HEK293 (cell line): Measurements from ENCODE around the gene PANK2.

Experiments
- KLF7 ChIP-seq: fragments of 450-650 bp; formaldehyde crosslinking; IDR thresholded peaks from 2 replicates; pipeline ENCODE4 v1.5.1; 2016; ENCODE audit warnings: missing biosample characterization, missing genetic modification characterization, borderline replicate concordance
- KLF8 ChIP-seq: fragments of 450-650 bp; formaldehyde crosslinking; IDR thresholded peaks from 2 replicates; pipeline ENCODE4 v1.5.1; 2016; ENCODE audit warnings: missing biosample characterization, missing genetic modification characterization
- OVOL3 ChIP-seq: fragments of 450-650 bp; formaldehyde crosslinking; IDR thresholded peaks from 2 replicates; pipeline ENCODE4 v1.5.1; 2016; ENCODE audit warnings: missing biosample characterization, missing genetic modification characterization
- SCRT2 ChIP-seq: fragments of 450-650 bp; formaldehyde crosslinking; IDR thresholded peaks from 2 replicates; pipeline ENCODE4 v1.5.1; 2016; ENCODE audit warnings: missing biosample characterization, missing genetic modification characterization
- SP7 ChIP-seq: fragments of 450-650 bp; formaldehyde crosslinking; IDR thresholded peaks from 2 replicates; pipeline ENCODE4 v1.5.1; 2016; ENCODE audit warnings: missing biosample characterization, missing genetic modification characterization
- YY2 ChIP-seq: fragments of 450-650 bp; formaldehyde crosslinking; IDR thresholded peaks from 2 replicates; pipeline ENCODE4 v1.5.1; 2016; ENCODE audit warnings: missing biosample characterization, missing genetic modification characterization
- ZNF16 ChIP-seq: fragments of 450-650 bp; formaldehyde crosslinking; IDR thresholded peaks from 2 replicates; pipeline ENCODE4 v1.5.1; 2016; ENCODE audit warnings: low read depth, missing biosample characterization, missing genetic modification characterization
- ZNF2 ChIP-seq: fragments of 450-650 bp; formaldehyde crosslinking; IDR thresholded peaks from 2 replicates; pipeline ENCODE4 v1.5.1; 2016; ENCODE audit warnings: missing biosample characterization, missing genetic modification characterization
- ZNF274 ChIP-seq, 2 experiments: fragments of 200-500 bp in 1 of 2; fragments of 450-650 bp in 1 of 2; sonication (Bioruptor generic) in 1 of 2; formaldehyde crosslinking in 1 of 2; IDR thresholded peaks; 2 replicates each; pipeline versions ENCODE4 v1.5.1 to v1.6.1; 2014 to 2016; ENCODE audit warnings: borderline replicate concordance in 1 of 2, inconsistent platforms in 1 of 2, low read length in 1 of 2, missing biosample characterization in 1 of 2, missing genetic modification characterization in 1 of 2
- ZNF426 ChIP-seq: fragments of 450-650 bp; formaldehyde crosslinking; IDR thresholded peaks from 2 replicates; pipeline ENCODE4 v1.5.1; 2017; ENCODE audit warnings: missing biosample characterization, missing genetic modification characterization, mild to moderate bottlenecking, inconsistent platforms, moderate library complexity
- ZNF548 ChIP-seq: fragments of 450-650 bp; formaldehyde crosslinking; IDR thresholded peaks from 2 replicates; pipeline ENCODE4 v1.5.1; 2016; ENCODE audit warnings: missing biosample characterization, missing genetic modification characterization
- ZNF571 ChIP-seq: fragments of 450-650 bp; formaldehyde crosslinking; IDR thresholded peaks from 2 replicates; pipeline ENCODE4 v1.5.0; 2017; ENCODE audit warnings: missing biosample characterization, missing genetic modification characterization
- ZSCAN16 ChIP-seq: fragments of 450-650 bp; formaldehyde crosslinking; IDR thresholded peaks from 2 replicates; pipeline ENCODE4 v1.5.1; 2016; ENCODE audit warnings: missing biosample characterization, missing genetic modification characterization
- ZXDB ChIP-seq: fragments of 450-650 bp; formaldehyde crosslinking; IDR thresholded peaks from 2 replicates; pipeline ENCODE4 v1.5.1; 2016; ENCODE audit warnings: missing biosample characterization, missing genetic modification characterization
- TF ChIP-seq, protein P1 (sequence below): fragments of 450-650 bp; formaldehyde crosslinking; IDR thresholded peaks from 2 replicates; pipeline ENCODE4 v1.5.1; 2016; ENCODE audit warnings: missing biosample characterization, missing genetic modification characterization
- TF ChIP-seq, protein P2 (sequence below): fragments of 450-650 bp; formaldehyde crosslinking; IDR thresholded peaks from 2 replicates; pipeline ENCODE4 v1.5.1; 2016; ENCODE audit warnings: missing biosample characterization, missing genetic modification characterization
- TF ChIP-seq, protein P3 (sequence below): fragments of 450-650 bp; formaldehyde crosslinking; IDR thresholded peaks from 2 replicates; pipeline ENCODE4 v1.5.1; 2016; ENCODE audit warnings: missing biosample characterization, missing genetic modification characterization, low read depth
- TF ChIP-seq, protein P4 (sequence below): fragments of 450-650 bp; formaldehyde crosslinking; IDR thresholded peaks from 2 replicates; pipeline ENCODE4 v1.5.1; 2017; ENCODE audit warnings: missing biosample characterization, missing genetic modification characterization
- TF ChIP-seq, protein P5 (sequence below): fragments of 450-650 bp; formaldehyde crosslinking; conservative IDR thresholded peaks from 2 replicates; pipeline ENCODE4 v1.5.1; 2016; ENCODE audit warnings: low read depth, missing biosample characterization, missing genetic modification characterization
- TF ChIP-seq, protein P6 (sequence below): fragments of 450-650 bp; IDR thresholded peaks from 2 replicates; pipeline ENCODE4 v1.5.1; 2018; ENCODE audit warnings: missing biosample characterization, missing genetic modification characterization

The PANK2 gene

DNA sequence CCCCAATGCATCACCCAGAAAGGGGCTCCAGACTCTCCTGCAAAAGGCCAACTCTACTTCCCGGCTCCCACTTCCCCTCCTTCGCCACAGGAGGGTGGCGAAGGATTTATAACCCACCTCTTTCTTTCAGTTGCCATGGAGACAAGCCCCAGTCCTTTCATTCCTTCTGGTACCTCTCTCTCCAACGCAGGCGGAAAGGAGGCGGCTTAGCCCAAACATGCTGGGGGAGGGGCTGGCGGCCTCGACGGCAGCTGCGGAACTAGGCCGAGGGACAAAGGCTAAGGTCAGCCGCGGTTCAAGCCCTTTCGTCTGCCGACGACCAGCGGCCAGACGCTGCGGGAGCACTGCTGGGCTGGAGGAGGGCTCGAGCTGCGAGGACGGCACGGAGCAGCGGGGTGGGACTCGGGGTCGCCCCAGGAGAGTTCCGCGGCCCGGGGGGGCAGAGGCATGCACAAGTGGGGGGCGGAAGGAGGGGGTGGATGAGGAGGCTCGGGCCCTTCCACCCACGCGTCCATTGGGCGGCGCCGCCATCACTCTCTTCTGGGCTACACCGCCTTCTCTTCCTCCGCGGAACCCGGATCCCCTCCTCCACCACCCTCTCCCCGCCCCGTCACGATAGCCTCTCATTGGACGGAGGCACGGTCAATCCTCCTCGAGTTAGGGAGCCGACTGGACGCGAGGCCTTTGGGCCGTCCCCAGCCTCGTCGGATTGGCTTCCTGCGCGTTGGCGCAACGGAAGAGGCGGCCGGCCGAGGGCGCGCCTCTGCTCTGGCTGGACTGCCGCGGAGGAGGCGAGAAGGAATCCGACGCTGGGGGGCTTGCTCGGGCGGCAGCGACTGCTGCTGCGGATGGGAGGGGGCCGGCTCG lies at the start of gene PANK2 (continued):
- TF ChIP-seq, protein P1, sequence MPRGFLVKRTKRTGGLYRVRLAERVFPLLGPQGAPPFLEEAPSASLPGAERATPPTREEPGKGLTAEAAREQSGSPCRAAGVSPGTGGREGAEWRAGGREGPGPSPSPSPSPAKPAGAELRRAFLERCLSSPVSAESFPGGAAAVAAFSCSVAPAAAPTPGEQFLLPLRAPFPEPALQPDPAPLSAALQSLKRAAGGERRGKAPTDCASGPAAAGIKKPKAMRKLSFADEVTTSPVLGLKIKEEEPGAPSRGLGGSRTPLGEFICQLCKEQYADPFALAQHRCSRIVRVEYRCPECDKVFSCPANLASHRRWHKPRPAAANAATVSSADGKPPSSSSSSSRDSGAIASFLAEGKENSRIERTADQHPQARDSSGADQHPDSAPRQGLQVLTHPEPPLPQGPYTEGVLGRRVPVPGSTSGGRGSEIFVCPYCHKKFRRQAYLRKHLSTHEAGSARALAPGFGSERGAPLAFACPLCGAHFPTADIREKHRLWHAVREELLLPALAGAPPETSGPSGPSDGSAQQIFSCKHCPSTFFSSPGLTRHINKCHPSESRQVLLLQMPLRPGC (tag by site-specific recombination) = peak; percentile 76; the same call in 1 of the 2 replicates
- TF ChIP-seq, protein P2, sequence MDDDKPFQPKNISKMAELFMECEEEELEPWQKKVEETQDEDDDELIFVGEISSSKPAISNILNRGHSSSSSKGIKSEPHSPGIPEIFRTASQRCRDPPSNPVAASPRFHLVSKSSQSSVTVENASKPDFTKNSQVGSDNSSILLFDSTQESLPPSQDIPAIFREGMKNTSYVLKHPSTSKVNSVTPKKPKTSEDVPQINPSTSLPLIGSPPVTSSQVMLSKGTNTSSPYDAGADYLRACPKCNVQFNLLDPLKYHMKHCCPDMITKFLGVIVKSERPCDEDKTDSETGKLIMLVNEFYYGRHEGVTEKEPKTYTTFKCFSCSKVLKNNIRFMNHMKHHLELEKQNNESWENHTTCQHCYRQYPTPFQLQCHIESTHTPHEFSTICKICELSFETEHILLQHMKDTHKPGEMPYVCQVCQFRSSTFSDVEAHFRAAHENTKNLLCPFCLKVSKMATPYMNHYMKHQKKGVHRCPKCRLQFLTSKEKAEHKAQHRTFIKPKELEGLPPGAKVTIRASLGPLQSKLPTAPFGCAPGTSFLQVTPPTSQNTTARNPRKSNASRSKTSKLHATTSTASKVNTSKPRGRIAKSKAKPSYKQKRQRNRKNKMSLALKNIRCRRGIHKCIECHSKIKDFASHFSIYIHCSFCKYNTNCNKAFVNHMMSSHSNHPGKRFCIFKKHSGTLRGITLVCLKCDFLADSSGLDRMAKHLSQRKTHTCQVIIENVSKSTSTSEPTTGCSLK (tag by site-specific recombination) = no peak
- TF ChIP-seq ZSCAN16 (tag by site-specific recombination) = peak; percentile 70; the same call in 1 of the 2 replicates
- TF ChIP-seq ZNF548 (tag by site-specific recombination) = no peak
- TF ChIP-seq ZNF274 (IDR thresholded peaks at IDR 0.05; ENCODE audit: low read length) = no peak
- no peak for TF ChIP-seq ZNF274 (tag by site-specific recombination; IDR thresholded peaks at IDR 0.05; ENCODE audit: borderline replicate concordance)
- TF ChIP-seq KLF7 (tag by site-specific recombination) = peak; percentile 76; the same call in 1 of the 2 replicates
- peak; percentile 97 for TF ChIP-seq ZXDB (tag by site-specific recombination)
- TF ChIP-seq, protein P3, sequence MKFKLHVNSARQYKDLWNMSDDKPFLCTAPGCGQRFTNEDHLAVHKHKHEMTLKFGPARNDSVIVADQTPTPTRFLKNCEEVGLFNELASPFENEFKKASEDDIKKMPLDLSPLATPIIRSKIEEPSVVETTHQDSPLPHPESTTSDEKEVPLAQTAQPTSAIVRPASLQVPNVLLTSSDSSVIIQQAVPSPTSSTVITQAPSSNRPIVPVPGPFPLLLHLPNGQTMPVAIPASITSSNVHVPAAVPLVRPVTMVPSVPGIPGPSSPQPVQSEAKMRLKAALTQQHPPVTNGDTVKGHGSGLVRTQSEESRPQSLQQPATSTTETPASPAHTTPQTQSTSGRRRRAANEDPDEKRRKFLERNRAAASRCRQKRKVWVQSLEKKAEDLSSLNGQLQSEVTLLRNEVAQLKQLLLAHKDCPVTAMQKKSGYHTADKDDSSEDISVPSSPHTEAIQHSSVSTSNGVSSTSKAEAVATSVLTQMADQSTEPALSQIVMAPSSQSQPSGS (tag by site-specific recombination) = no peak
- peak; percentile 98 for TF ChIP-seq KLF8 (tag by site-specific recombination)
- TF ChIP-seq SP7 (tag by site-specific recombination) = peak; percentile 91
- peak; percentile 80; the same call in 1 of the 2 replicates for TF ChIP-seq ZNF2 (tag by site-specific recombination)
- peak; percentile 57; the same call in 1 of the 2 replicates for TF ChIP-seq ZNF16 (tag by site-specific recombination)
- TF ChIP-seq SCRT2 (tag by site-specific recombination) = peak; percentile 91
- TF ChIP-seq, protein P4, sequence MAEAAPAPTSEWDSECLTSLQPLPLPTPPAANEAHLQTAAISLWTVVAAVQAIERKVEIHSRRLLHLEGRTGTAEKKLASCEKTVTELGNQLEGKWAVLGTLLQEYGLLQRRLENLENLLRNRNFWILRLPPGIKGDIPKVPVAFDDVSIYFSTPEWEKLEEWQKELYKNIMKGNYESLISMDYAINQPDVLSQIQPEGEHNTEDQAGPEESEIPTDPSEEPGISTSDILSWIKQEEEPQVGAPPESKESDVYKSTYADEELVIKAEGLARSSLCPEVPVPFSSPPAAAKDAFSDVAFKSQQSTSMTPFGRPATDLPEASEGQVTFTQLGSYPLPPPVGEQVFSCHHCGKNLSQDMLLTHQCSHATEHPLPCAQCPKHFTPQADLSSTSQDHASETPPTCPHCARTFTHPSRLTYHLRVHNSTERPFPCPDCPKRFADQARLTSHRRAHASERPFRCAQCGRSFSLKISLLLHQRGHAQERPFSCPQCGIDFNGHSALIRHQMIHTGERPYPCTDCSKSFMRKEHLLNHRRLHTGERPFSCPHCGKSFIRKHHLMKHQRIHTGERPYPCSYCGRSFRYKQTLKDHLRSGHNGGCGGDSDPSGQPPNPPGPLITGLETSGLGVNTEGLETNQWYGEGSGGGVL (tag by site-specific recombination) = peak; percentile 100
- TF ChIP-seq, protein P5, sequence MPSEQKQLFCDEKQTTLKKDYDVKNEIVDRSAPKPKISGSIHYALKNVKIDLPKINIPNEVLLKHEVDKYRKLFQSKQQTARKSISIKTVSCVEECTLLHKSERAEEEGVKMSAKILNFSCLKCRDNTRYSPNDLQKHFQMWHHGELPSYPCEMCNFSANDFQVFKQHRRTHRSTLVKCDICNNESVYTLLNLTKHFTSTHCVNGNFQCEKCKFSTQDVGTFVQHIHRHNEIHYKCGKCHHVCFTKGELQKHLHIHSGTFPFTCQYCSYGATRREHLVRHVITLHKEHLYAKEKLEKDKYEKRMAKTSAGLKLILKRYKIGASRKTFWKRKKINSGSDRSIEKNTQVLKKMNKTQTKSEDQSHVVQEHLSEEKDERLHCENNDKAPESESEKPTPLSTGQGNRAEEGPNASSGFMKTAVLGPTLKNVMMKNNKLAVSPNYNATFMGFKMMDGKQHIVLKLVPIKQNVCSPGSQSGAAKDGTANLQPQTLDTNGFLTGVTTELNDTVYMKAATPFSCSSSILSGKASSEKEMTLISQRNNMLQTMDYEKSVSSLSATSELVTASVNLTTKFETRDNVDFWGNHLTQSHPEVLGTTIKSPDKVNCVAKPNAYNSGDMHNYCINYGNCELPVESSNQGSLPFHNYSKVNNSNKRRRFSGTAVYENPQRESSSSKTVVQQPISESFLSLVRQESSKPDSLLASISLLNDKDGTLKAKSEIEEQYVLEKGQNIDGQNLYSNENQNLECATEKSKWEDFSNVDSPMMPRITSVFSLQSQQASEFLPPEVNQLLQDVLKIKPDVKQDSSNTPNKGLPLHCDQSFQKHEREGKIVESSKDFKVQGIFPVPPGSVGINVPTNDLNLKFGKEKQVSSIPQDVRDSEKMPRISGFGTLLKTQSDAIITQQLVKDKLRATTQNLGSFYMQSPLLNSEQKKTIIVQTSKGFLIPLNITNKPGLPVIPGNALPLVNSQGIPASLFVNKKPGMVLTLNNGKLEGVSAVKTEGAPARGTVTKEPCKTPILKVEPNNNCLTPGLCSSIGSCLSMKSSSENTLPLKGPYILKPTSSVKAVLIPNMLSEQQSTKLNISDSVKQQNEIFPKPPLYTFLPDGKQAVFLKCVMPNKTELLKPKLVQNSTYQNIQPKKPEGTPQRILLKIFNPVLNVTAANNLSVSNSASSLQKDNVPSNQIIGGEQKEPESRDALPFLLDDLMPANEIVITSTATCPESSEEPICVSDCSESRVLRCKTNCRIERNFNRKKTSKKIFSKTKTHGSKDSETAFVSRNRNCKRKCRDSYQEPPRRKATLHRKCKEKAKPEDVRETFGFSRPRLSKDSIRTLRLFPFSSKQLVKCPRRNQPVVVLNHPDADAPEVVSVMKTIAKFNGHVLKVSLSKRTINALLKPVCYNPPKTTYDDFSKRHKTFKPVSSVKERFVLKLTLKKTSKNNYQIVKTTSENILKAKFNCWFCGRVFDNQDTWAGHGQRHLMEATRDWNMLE (tag by site-specific recombination) = peak; percentile 17
- no peak for TF ChIP-seq ZNF571 (tag by site-specific recombination)
- TF ChIP-seq ZNF426 (tag by site-specific recombination) = no peak
- peak; percentile 92 for TF ChIP-seq YY2
- TF ChIP-seq, protein P6, sequence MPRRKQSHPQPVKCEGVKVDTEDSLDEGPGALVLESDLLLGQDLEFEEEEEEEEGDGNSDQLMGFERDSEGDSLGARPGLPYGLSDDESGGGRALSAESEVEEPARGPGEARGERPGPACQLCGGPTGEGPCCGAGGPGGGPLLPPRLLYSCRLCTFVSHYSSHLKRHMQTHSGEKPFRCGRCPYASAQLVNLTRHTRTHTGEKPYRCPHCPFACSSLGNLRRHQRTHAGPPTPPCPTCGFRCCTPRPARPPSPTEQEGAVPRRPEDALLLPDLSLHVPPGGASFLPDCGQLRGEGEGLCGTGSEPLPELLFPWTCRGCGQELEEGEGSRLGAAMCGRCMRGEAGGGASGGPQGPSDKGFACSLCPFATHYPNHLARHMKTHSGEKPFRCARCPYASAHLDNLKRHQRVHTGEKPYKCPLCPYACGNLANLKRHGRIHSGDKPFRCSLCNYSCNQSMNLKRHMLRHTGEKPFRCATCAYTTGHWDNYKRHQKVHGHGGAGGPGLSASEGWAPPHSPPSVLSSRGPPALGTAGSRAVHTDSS (tag by site-specific recombination) = peak; percentile 43; the same call in 1 of the 2 replicates
- no peak; the same call in 1 of the 2 replicates for TF ChIP-seq OVOL3
